Heart left ventricle (tissue), 16 donors: Measurements from ENCODE around the gene BCKDHB. TPM values are rescaled to one million over a fixed set of nuclear protein-coding genes. Genes with fewer than 3 reads are reported as not detected.

ENCODE experiments used
- ATAC-seq, 4 donors: fragments of 200-7000 bp; cut with Tn5 transposase; one replicate each; pipeline ENCODE4 v1.9.1; 2020 to 2022; ENCODE audit warnings: moderate library complexity in 4 of 4, mild to moderate bottlenecking in 3 of 4, moderate number of reproducible peaks in 1 of 4
- DNase-seq, 5 donors: peaks; one replicate each; pipeline ENCODE4 v3.0.0-alpha.2; 2020
- H3K27ac ChIP-seq, 12 donors: fragments of 200-600 bp; sonication (generic) in 4 of 12; one replicate each; pipeline versions ENCODE4 v1.5.0 to v1.8.0; 2016 to 2022; ENCODE audit warnings: mild to moderate bottlenecking in 2 of 12
- H3K27me3 ChIP-seq, 9 donors: fragments of 200-600 bp; sonication (generic) in 2 of 9; one replicate each; pipeline versions ENCODE4 v1.5.1 to v1.8.0; 2016 to 2022; ENCODE audit warnings: mild to moderate bottlenecking in 3 of 9
- H3K36me3 ChIP-seq, 9 donors: fragments of 200-600 bp; sonication (generic) in 2 of 9; one replicate each; pipeline versions ENCODE4 v1.5.0 to v1.8.0; 2018 to 2022; ENCODE audit warnings: mild to moderate bottlenecking in 2 of 9
- H3K4me1 ChIP-seq, 12 donors: fragments of 200-600 bp; sonication (generic) in 4 of 12; one replicate each; pipeline versions ENCODE4 v1.5.0 to v1.8.0; 2016 to 2022; ENCODE audit warnings: mild to moderate bottlenecking in 3 of 12
- H3K4me3 ChIP-seq, 12 donors: fragments of 200-600 bp; sonication (generic) in 4 of 12; one replicate each; pipeline versions ENCODE4 v1.5.0 to v1.8.0; 2017 to 2022; ENCODE audit warnings: mild to moderate bottlenecking in 9 of 12, moderate library complexity in 4 of 12
- H3K9me3 ChIP-seq, 12 donors: fragments of 200-600 bp; sonication (generic) in 4 of 12; one replicate each; pipeline versions ENCODE4 v1.5.0 to v1.8.0; 2016 to 2022; ENCODE audit warnings: mild to moderate bottlenecking in 1 of 12
- POLR2A ChIP-seq, 2 donors: fragments of 450-650 bp; IDR thresholded peaks; one replicate each; pipeline ENCODE4 v1.6.1; 2017; ENCODE audit warnings: antibody characterized with exemption in 2 of 2, mild to moderate bottlenecking in 2 of 2, moderate library complexity in 2 of 2
- WGBS, 4 donors: extraction: QIAGEN DNeasy Blood & Tissue Kit in 2 of 4; methylation state at CpG; one replicate each; pipeline versions ENCODE4 v1.1.5 to v1.1.7; 2013 to 2018; 5-methylcytosine and 5-hydroxymethylcytosine counted together
- intact Hi-C, 10 donors: fragments of 100-400 bp; cut with DNase I; formaldehyde crosslinking; loops; one replicate each; pipeline versions ENCODE4 v1.11.1 to v1.14.2; 2022
- polyA plus RNA-seq, 2 donors: library from polyadenylated mRNA; stranded (reverse); fragments of 200-250 nt; gene quantifications; one replicate each; pipeline ENCODE4 v1.2.3, GENCODE V29; 2013
- total RNA-seq, 9 donors: library from RNA; depleted of rRNA in 2 of 9; stranded (reverse); fragments of >200 nt in 2 of 9; fragmentation: NEBNext Ultra II Directional in 3 of 9; extraction: Animal tissue kit (Norgen Biotek cat#: 25700) in 3 of 9; gene quantifications; one replicate each; pipeline versions ENCODE4 v1.1.0 to v1.2.4, GENCODE V29; 2016 to 2023
- TF ChIP-seq, protein P1 (sequence below), 12 donors: fragments of 200-600 bp; sonication (generic) in 4 of 12; IDR thresholded peaks; one replicate each; pipeline versions ENCODE4 v1.5.0 to v1.8.0; 2018 to 2022; ENCODE audit warnings: antibody characterized with exemption in 12 of 12, mild to moderate bottlenecking in 5 of 12
- donor health status: ischemic (EF 13 %, LVEDD 7.1; RV severe dilation, severe dysfunction).
- donor health status: healthy with polysubstance abuse.
- donor health status: DM: no; HTN: yes; CAD: no.
- donor health status: DM: no; HTN: no; CAD: no.
- donor health status: ischemic (EF 25% LVEDD 6.9; RV normal size, moderate dysfunction).
- donor health status: ischemic (EF 25% LVEDD 5.7; RV mildly dilated, moderate dysfunction).
- donor health status: healthy.
- donor health status: DM: yes; HTN: yes; CAD: no.
- donor health status: ischemic (EF 35%, LVEDD 5.7; RV mildly dilated, moderate dysfunction).
- donor health status: nonischemic (EF 11% LVEDD 7.7; RV severe dilation, severe dysfunction).
- donor health status: DM: yes; HTN: yes; CAD: no.
- donor health status: PGD.
- donor health status: ischemic (EF 29% LVEDD 5.4; RV normal size, mild dysfunction).
- donor health status: nonischemic (EF 23%, LVEDD 6.1; RV moderate dilation, normal function).

The BCKDHB gene
- total and polyA plus RNA-seq, 11 donors = 10.1 to 41.9 (median 27.6) TPM

DNA sequence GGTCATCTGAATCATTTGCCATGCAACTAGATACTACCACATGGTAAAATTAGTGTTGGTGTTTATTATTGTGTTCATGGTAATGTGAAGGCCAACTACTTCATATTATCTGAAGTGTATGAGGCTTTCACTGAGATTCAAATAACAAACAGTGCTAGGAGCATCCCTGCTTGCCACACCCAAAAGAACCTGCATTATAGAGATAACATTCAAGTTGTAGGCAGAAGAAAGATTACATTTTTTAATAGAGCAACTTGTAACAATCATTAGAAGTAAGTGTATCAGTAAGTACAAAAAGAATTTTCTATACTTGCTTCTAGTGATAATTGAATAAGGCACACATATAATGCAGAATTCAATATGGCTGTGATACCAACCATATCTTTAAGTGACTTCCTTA, 49.8 kb downstream of the BCKDHB start:
- ATAC-seq = no peak
- TF ChIP-seq, protein P1, sequence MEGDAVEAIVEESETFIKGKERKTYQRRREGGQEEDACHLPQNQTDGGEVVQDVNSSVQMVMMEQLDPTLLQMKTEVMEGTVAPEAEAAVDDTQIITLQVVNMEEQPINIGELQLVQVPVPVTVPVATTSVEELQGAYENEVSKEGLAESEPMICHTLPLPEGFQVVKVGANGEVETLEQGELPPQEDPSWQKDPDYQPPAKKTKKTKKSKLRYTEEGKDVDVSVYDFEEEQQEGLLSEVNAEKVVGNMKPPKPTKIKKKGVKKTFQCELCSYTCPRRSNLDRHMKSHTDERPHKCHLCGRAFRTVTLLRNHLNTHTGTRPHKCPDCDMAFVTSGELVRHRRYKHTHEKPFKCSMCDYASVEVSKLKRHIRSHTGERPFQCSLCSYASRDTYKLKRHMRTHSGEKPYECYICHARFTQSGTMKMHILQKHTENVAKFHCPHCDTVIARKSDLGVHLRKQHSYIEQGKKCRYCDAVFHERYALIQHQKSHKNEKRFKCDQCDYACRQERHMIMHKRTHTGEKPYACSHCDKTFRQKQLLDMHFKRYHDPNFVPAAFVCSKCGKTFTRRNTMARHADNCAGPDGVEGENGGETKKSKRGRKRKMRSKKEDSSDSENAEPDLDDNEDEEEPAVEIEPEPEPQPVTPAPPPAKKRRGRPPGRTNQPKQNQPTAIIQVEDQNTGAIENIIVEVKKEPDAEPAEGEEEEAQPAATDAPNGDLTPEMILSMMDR (IDR thresholded peaks at IDR 0.05) = no peak
- TF ChIP-seq POLR2A (IDR thresholded peaks at IDR 0.05) = no peak

DNA sequence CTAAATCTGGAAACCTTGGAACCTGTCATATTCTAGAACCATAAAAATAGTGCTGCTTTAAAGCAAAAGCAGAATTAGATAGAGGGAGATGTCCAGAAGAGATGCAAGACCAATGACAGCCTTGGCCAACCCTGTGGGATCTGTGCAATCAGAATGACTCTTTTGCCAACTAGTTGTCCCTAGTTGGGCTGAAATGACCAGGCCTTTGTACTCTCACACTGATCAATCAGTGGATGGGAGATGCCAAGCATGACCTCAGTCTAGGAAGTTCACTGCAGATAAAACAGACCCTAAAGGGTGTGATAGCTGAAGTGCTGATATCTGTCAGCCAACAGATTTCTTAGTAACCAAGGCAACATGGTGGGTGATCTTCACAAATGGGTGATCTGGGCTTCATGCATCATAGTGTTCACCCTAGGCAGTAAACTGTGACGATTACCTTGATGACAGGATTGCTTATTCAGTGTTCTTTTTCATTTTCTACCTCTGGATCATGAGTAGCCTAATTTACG, 52.1 kb downstream of the BCKDHB start:
- ATAC-seq (no peak), DNase-seq (no peak)
- no peak for TF ChIP-seq POLR2A (IDR thresholded peaks at IDR 0.05)
- TF ChIP-seq, protein P1 (IDR thresholded peaks at IDR 0.05) = no peak
- intact Hi-C loops = no loop called here
- H3K27me3 ChIP-seq = no peaks in the 10 kb centered on the region
- WGBS, 4 donors = 79 to 88% (median 81%) methylated on average over 2 of the region's 2 CpGs
- no peaks in the 10 kb centered on the region for H3K9me3 ChIP-seq
- H3K4me3 ChIP-seq = no peak overlapping the region
- peaks cover 0 to 3% (median 0%) of the 10 kb centered on the region in 12 donors for H3K4me1 ChIP-seq
- H3K27ac ChIP-seq = no peak overlapping the region
- no peaks in the 10 kb centered on the region for H3K36me3 ChIP-seq

More for the DNA sequence above, 49.8 kb downstream of the BCKDHB start:
- H3K4me1 ChIP-seq = peaks cover 0 to 3% (median 0%) of the 10 kb centered on the region in 12 donors
- no peak for DNase-seq
- intact Hi-C loops = no loop called here
- no peaks in the 10 kb centered on the region for H3K27me3 ChIP-seq
- no peak overlapping the region for H3K4me3 ChIP-seq
- no peaks in the 10 kb centered on the region for H3K36me3 ChIP-seq
- H3K27ac ChIP-seq = no peak overlapping the region
- H3K9me3 ChIP-seq = no peaks in the 10 kb centered on the region

DNA sequence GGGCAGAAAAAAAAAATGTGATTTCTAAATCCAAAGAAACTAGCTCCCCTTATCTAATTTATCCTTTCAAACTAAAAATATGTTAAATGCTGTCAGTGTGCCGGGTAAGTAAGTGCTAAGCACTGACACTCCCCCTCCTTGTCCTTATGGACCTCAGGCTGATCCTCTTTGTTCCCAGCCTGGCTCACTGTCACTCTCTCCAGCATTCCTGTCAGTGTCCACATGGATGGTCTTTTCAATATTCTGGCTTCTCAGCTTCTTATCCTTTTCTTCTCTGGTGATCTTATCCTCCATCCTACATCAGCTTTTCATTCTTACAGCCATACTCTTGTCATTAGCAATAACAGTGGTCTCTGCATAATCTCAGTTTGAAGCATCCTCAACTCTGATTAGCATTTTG, 55.0 kb downstream of the BCKDHB start:
- intact Hi-C loops = no loop called here
- Histone ChIP-seq H3K4me3 (no peak overlapping the region), H3K4me1 (peaks cover 0 to 17% (median 0%) of the 10 kb centered on the region in 12 donors), H3K36me3 (no peaks in the 10 kb centered on the region), H3K9me3 (no peaks in the 10 kb centered on the region), H3K27me3 (no peaks in the 10 kb centered on the region), H3K27ac (no peak overlapping the region)
- ATAC-seq (no peak), DNase-seq (no peak)
- no peak for TF ChIP-seq POLR2A (IDR thresholded peaks at IDR 0.05)
- TF ChIP-seq, protein P1 (IDR thresholded peaks at IDR 0.05) = no peak
- 54 to 79% (median 74%) methylated on average over 1 of the region's 1 CpG for WGBS, 4 donors

DNA sequence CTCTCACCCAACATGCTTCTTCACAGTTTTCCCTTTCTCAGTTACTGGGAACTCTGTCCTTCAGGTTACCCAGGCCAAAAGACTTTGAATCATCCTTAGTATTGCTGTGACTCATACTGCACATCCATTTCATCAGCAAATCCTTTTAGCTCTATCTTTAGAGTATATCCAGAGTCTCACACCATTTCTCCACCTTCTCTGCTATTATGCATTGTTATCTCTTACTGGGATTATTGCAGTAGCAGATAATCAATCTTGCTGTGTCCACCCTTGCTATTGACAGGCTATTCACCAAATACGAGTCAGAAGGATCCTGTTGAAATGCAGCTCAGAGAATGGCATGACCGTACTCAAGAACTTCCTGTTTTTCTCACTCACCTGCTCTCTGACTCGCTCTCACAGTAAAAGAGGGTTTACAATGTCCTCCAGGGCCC, 57.3 kb downstream of the BCKDHB start:
- 77 to 89% (median 79%) methylated on average over 3 of the region's 3 CpGs for WGBS, 4 donors
- Histone ChIP-seq H3K4me3 (no peak overlapping the region), H3K27ac (no peak overlapping the region), H3K36me3 (peaks cover 0 to 6% (median 0%) of the 10 kb centered on the region in 9 donors), H3K9me3 (no peaks in the 10 kb centered on the region), H3K27me3 (no peaks in the 10 kb centered on the region), H3K4me1 (peaks cover 0 to 17% (median 0%) of the 10 kb centered on the region in 12 donors)
- no peak for DNase-seq
- TF ChIP-seq, protein P1 (IDR thresholded peaks at IDR 0.05) = no peak
- intact Hi-C loops = no loop called here
- peak in 1 of 4 donors; percentile 18 for ATAC-seq
